ENCODE measurements around the gene CASR. TPM values are rescaled to one million over a fixed set of nuclear protein-coding genes. Genes with fewer than 3 reads are reported as not detected.

The CASR gene
- total and polyA plus RNA-seq, 2 donors, result 0.25 to 0.74 TPM

DNA sequence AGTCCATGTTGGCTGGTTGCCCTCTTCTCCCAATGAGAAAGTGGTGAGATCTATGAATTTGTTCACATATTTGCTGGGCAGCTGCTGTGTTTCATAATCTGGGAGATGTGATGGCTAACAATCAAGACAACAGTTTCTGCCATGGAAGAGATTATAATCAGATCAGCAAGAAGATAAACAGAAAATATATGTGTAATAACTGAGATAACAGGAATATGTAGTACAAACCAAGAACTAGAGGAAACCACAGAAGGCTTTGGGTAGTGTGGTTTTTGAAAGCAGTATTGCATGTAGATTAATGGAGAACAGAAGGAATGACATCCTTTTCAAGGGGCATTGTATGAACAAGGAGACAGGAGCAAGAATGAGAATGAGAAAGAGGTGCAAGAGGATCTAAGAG lies 129.4 kb downstream of the CASR start:
- no peak for DNase-seq (ENCODE audit: extremely low spot score)
- no peak overlapping the region for H3K4me3 ChIP-seq (ENCODE audit: low read depth, low read length)
- no peak overlapping the region for H3K27ac ChIP-seq (ENCODE audit: low read depth)
- H3K4me1 ChIP-seq (ENCODE audit: insufficient read depth), result no peaks in the 10 kb centered on the region
- H3K36me3 ChIP-seq (ENCODE audit: insufficient read depth), result no peaks in the 10 kb centered on the region

DNA sequence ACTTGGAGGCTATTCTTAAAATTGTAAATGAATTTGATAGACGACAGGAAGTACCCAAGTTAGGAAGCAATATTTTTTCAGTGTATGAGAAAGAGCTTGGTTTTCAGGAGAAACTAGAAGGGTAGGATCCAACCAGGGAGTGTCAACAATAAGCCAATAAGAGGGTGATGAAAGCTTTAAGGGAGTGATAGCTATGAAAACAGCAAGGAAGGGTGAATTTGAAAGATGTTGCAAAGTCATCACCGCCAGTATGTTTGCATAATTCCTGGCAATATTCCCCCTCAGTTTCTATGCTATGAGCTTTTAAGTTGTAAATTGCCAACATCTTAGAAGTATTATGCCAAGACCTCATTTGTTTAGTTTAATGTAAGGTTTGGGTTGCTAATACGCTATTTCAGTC lies 129.8 kb downstream of the CASR start:
- Histone ChIP-seq H3K4me3 (ENCODE audit: low read depth, low read length) (no peak overlapping the region), H3K36me3 (ENCODE audit: insufficient read depth) (no peaks in the 10 kb centered on the region), H3K27ac (ENCODE audit: low read depth) (no peak overlapping the region), H3K4me1 (ENCODE audit: insufficient read depth) (no peaks in the 10 kb centered on the region)
- DNase-seq (ENCODE audit: extremely low spot score), result no peak
- WGBS, result 57% methylated on average over 3 of the region's 3 CpGs

DNA sequence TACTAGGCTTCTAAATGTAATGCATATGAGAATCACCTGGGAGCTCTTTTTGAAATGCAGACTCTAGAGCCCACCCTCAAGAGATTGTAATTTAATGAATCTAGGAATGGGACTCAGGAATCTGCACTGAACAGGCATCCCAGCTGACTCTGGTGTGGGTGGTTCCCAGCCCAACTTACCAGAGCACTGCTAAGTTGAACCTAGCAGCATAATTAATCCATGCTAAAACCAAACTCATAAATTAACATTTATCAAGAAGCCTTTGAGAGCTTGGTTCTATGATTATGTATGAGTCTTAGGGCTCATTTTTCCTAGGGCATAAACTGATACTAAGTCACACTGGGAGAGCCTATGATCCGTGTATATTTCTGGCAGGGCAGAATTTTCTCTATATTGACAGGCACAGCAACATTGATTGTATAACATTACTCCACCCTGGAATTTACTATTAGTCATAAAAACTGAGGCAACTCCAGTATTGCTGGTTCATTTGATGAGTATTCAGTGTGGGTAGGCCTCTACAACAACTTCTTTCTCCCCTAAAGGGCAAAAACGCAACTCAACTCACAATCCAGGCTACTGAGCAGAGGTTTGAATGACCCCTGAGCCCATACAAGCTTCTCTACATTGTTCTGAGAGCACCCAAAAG lies 130.9 kb downstream of the CASR start:
- Histone ChIP-seq H3K4me1 (ENCODE audit: insufficient read depth) (no peaks in the 10 kb centered on the region), H3K27ac (ENCODE audit: low read depth) (no peak overlapping the region), H3K4me3 (ENCODE audit: low read depth, low read length) (no peak overlapping the region), H3K36me3 (ENCODE audit: insufficient read depth) (no peaks in the 10 kb centered on the region)
- WGBS, result 69% methylated on average over 2 of the region's 2 CpGs
- DNase-seq (ENCODE audit: extremely low spot score), result no peak

DNA sequence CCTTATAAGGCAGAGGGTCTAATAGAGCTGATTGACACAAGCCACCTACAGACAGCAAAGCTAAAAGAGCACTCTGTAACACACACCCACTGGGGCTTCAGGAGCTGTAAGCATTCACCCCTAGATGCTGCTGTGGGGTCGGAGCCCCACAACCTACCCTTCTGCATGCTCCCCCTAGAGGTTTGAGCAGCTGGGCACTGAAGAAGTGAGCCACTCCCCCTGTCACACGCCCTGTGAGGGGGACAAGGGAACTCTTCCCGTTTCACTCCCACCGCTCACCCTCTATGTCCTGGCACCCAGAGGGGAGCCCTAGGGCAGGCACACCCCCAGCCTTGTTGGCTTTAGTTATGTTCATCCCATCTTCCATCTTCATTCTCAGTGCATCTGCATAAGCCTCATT lies 132.2 kb downstream of the CASR start:
- Histone ChIP-seq H3K4me1 (ENCODE audit: insufficient read depth) (no peaks in the 10 kb centered on the region), H3K27ac (ENCODE audit: low read depth) (no peak overlapping the region), H3K4me3 (ENCODE audit: low read depth, low read length) (no peak overlapping the region), H3K36me3 (ENCODE audit: insufficient read depth) (no peaks in the 10 kb centered on the region)
- 42% methylated on average over 4 of the region's 4 CpGs for WGBS
- no peak for DNase-seq (ENCODE audit: extremely low spot score)

DNA sequence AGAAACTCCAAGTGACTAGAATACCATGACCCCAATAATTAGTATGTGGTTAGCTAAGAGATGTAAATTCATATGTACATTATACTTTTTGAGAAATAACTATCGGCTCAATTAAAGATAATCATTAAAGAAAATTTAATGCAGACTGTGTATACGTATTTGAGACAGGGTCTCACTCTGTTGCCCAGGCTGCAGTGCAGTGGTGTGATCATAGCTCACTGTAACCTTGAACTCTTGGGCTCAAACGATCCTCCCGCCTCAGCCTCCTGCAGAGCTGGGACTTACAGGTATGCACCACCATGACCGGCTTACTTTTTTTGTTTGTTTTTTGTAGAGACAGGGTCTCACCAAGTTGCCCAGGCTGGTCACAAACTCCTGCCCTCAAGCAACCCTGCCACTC lies 132.9 kb downstream of the CASR start:
- H3K36me3 ChIP-seq (ENCODE audit: insufficient read depth), result no peaks in the 10 kb centered on the region
- H3K4me1 ChIP-seq (ENCODE audit: insufficient read depth), result no peaks in the 10 kb centered on the region
- 81% methylated on average over 5 of the region's 5 CpGs for WGBS
- DNase-seq (ENCODE audit: extremely low spot score), result no peak
- H3K27ac ChIP-seq (ENCODE audit: low read depth), result no peak overlapping the region
- no peak overlapping the region for H3K4me3 ChIP-seq (ENCODE audit: low read depth, low read length)

DNA sequence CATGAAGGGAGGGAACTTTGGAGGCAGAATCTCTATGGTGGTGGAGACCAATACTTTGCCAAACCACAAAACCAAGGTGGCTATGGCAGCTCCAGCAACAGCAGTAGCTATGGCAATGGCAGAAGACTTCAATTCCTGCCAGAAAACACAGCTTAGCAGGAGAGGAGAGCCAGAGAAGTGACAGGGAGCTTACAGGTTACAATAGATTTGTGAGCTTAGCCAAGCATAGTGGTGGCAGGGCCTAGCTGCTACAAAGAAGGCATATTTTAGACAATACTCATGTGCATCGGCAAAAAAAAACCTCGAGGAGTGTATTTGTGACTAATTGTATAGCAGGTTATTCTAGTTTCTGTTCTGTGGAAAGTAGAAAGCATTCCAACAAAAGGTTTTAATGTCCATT lies 135.2 kb downstream of the CASR start:
- Histone ChIP-seq H3K4me3 (ENCODE audit: low read depth, low read length) (no peak overlapping the region), H3K4me1 (ENCODE audit: insufficient read depth) (no peaks in the 10 kb centered on the region), H3K27ac (ENCODE audit: low read depth) (no peak overlapping the region), H3K36me3 (ENCODE audit: insufficient read depth) (no peaks in the 10 kb centered on the region)
- WGBS, result 87% methylated on average over 2 of the region's 2 CpGs
- no peak for DNase-seq (ENCODE audit: extremely low spot score)

DNA sequence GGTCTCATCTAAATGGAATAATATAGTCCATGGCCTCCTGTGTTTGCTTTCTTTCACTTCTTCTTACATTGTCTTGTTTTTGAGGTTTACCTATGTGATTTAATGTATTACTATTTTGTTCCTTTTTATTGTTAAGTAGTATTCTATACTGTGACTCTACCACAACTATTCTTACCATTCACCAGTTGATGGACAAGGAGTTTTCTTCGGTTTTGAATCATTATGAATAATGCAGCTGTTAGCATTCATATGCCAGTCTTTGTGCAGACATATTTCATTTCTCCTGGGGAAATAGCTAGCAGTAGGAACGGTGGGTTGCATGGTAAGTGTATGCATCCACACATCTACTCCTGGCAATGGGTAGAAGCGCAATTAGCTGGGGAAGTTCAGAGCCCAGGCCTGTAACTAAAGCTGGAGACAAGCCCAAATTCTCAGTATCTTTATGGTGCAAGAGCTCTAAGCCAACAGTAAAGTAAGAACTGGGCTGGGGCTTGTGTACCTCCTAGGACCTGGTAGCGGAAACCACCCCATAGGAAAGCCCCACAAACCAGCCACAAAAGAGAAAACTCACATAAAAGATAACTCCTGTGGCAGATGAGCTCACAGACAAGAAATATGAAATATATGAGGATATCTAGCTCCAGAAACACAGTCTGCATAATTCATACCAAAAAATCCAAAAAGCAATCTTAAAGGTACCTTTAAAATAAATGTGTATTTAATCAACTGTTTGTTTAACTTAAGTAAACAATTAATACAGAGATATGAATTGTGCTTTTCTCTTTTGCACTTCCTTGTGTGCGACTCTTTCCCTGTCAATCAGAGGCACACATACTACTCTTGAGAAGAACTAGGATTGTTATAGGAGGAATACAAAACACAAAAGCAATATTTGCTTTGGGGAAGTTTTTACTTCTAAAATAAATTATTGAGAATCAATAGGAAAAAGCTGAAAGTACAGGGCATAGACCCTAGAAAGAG lies 138.9 kb downstream of the CASR start:
- Histone ChIP-seq H3K4me1 (ENCODE audit: insufficient read depth) (no peaks in the 10 kb centered on the region), H3K4me3 (ENCODE audit: low read depth, low read length) (no peak overlapping the region), H3K27ac (ENCODE audit: low read depth) (no peak overlapping the region), H3K36me3 (ENCODE audit: insufficient read depth) (no peaks in the 10 kb centered on the region)
- 78% methylated on average over 5 of the region's 5 CpGs for WGBS
- no peak for DNase-seq (ENCODE audit: extremely low spot score)

DNA sequence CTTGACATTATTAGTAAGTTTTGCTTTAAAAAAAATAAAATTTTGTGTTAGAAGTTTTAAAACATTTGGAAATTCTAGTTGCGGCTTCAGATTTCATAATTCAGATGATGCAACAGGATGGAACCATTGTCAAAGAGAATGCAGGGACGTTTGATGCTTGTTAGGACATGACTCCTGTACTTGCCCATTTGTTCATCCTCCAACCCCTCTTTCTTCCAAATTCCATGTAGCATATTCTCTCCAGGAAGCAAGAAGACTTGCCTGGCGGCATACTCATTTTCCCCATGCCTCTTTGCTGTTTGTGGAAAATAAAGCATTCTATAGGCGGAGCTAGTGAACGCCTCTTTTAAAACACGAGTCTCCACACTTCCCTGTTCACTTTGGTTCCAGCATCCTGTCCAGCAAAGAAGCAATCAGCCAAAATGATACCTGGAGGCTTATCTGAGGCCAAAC lies 141.4 kb downstream of the CASR start, which contains the start of gene CSTA:
Gene CSTA, plus strand, starts transcription at position 378 of the 453 bp plus-strand sequence. Its CDS starts 45 bp downstream, at position 423.
- WGBS, result 59% methylated on average over 6 of the region's 6 CpGs
- H3K36me3 ChIP-seq (ENCODE audit: insufficient read depth), result no peaks in the 10 kb centered on the region
- no peak for DNase-seq (ENCODE audit: extremely low spot score)
- no peak within 1 kb of the TSS for H3K27ac ChIP-seq (ENCODE audit: low read depth)
- no peak within 1 kb of the TSS for H3K4me3 ChIP-seq (ENCODE audit: low read depth, low read length)
- no peaks in the 10 kb centered on the region for H3K4me1 ChIP-seq (ENCODE audit: insufficient read depth)

DNA sequence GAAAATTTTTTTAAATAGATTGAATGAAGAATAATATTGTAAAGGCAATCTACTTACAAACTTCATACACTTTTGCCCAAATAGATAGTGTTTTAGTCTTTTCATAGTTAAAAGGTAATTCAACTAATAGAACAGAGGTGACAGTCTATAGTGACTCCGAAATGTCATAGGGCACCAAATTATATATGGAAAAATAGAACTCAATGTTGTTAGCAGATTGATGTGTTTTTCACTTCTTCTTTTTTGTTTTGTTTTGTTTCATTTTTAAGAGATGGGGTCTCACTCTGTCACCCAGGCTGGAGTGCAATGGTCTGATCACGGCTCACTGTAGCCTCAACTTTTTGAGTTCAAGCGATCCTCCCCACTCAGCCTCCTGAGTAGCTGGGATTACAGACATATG lies 142.3 kb downstream of the CASR start:
- Histone ChIP-seq H3K27ac (ENCODE audit: low read depth) (no peak overlapping the region), H3K4me3 (ENCODE audit: low read depth, low read length) (no peak overlapping the region), H3K4me1 (ENCODE audit: insufficient read depth) (no peaks in the 10 kb centered on the region), H3K36me3 (ENCODE audit: insufficient read depth) (no peaks in the 10 kb centered on the region)
- WGBS, result 95% methylated on average over 3 of the region's 3 CpGs
- DNase-seq (ENCODE audit: extremely low spot score), result no peak

DNA sequence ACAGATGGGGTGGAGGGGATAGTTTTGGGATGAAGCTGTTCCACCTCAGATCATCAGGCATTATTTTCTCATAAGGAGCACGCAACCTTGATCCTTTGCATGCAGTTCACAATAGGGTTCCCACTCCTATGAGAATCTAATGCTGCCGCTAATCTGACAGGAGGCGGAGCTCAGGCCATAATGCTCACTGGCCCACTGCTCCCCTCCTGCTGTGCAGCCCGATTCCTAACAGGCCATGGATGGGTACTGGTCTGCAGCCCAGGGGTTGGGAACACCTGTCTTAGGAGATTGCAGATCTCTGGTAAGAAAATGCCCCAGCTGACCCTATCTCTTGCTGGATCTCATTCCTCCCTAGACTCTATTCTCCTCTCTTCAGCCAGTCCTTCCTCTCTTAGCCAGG lies 148.4 kb downstream of the CASR start:
- H3K4me1 ChIP-seq (ENCODE audit: insufficient read depth), result no peaks in the 10 kb centered on the region
- 58% methylated on average over 4 of the region's 4 CpGs for WGBS
- H3K4me3 ChIP-seq (ENCODE audit: low read depth, low read length), result no peak overlapping the region
- H3K36me3 ChIP-seq (ENCODE audit: insufficient read depth), result no peaks in the 10 kb centered on the region
- H3K27ac ChIP-seq (ENCODE audit: low read depth), result no peak overlapping the region
- no peak for DNase-seq (ENCODE audit: extremely low spot score)

DNA sequence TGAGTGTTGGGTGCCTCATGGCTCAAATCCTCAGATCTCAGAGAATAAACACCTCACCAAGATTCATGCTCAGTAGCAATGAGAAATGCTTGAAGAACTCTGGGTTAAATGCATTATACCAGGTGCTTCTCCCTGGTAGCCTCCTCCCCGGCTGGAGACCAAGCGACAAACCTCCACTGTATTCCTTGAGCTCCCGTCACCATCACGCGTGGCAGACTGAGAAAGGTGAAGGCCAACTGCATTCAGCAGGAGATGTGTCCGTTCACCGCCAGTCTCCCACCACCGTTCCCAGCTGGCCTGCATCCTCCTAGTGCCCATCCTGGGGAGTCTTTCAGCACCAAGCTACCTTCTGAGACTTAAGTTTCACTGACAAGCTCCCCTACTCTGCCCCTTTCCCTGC lies 149.1 kb downstream of the CASR start:
- Histone ChIP-seq H3K36me3 (ENCODE audit: insufficient read depth) (no peaks in the 10 kb centered on the region), H3K4me1 (ENCODE audit: insufficient read depth) (no peaks in the 10 kb centered on the region), H3K27ac (ENCODE audit: low read depth) (no peak overlapping the region), H3K4me3 (ENCODE audit: low read depth, low read length) (no peak overlapping the region)
- 92% methylated on average over 8 of the region's 8 CpGs for WGBS
- no peak for DNase-seq (ENCODE audit: extremely low spot score)
